Sigmoid colon (tissue), 4 donors: ENCODE data around the gene VSTM2L.

Experiments
- CTCF ChIP-seq, 4 experiments: fragments of 450-650 bp in 3 of 4; fragments of 200-600 bp in 1 of 4; IDR thresholded peaks; one replicate each; pipeline ENCODE4 v1.5.1; 2016 to 2019; ENCODE audit warnings: antibody characterized with exemption in 4 of 4, mild to moderate bottlenecking in 3 of 4, moderate library complexity in 2 of 4
- EP300 ChIP-seq, 4 donors: sonication (generic); formaldehyde crosslinking; IDR thresholded peaks; one replicate each; pipeline ENCODE4 v1.6.1; 2017; ENCODE audit warnings: antibody characterized with exemption in 4 of 4
- POLR2A ChIP-seq, 2 donors: fragments of 450-650 bp; IDR thresholded peaks; one replicate each; pipeline ENCODE4 v1.6.1; 2016; ENCODE audit warnings: antibody characterized with exemption in 2 of 2, mild to moderate bottlenecking in 2 of 2, moderate library complexity in 2 of 2

GRCh38 chr20:37980876-37981275, 77.9 kb downstream of the VSTM2L start:
- TF ChIP-seq CTCF (IDR thresholded peaks at IDR 0.05), result no peak
- TF ChIP-seq POLR2A (IDR thresholded peaks at IDR 0.05), result no peak
- no peak for TF ChIP-seq EP300 (IDR thresholded peaks at IDR 0.05)
